WTC11 (cell line): ENCODE data around the gene LARGE1.

ENCODE experiments used
- ETV6 ChIP-seq: sonication (generic); formaldehyde crosslinking; IDR thresholded peaks from 2 replicates; pipeline ENCODE4 v1.8.1; 2022; ENCODE audit warnings: mild to moderate bottlenecking, missing genetic modification reagents
- KAT7 ChIP-seq: sonication (generic); formaldehyde crosslinking; IDR thresholded peaks from 2 replicates; pipeline ENCODE4 v1.8.1; 2023; ENCODE audit warnings: missing genetic modification reagents, mild to moderate bottlenecking, borderline replicate concordance
- TCF7 ChIP-seq: sonication (generic); formaldehyde crosslinking; IDR thresholded peaks from 2 replicates; pipeline ENCODE4 v1.8.0; 2022; ENCODE audit warnings: mild to moderate bottlenecking, low read depth, missing genetic modification reagents, moderate library complexity
- TEAD4 ChIP-seq: sonication (generic); formaldehyde crosslinking; IDR thresholded peaks from 2 replicates; pipeline ENCODE4 v1.8.0; 2022; ENCODE audit warnings: mild to moderate bottlenecking, missing genetic modification reagents
- ZNF232 ChIP-seq: sonication (generic); formaldehyde crosslinking; IDR thresholded peaks from 2 replicates; pipeline ENCODE4 v1.8.0; 2022; ENCODE audit warnings: mild to moderate bottlenecking, missing genetic modification reagents
- TF ChIP-seq, protein P1 (sequence below): fragments of 250-450 bp; sonication (Bioruptor Pico); IDR thresholded peaks from 2 replicates; pipeline ENCODE4 v1.9.0; 2021; ENCODE audit warnings: moderate library complexity, mild to moderate bottlenecking, inconsistent platforms, borderline replicate concordance
- TF ChIP-seq, protein P2 (sequence below): sonication (generic); formaldehyde crosslinking; IDR thresholded peaks from 2 replicates; pipeline ENCODE4 v1.8.0; 2023; ENCODE audit warnings: missing genetic modification reagents, mild to moderate bottlenecking, borderline replicate concordance
- TF ChIP-seq, protein P3 (sequence below): sonication (generic); formaldehyde crosslinking; IDR thresholded peaks from 2 replicates; pipeline ENCODE4 v1.8.1; 2023; ENCODE audit warnings: mild to moderate bottlenecking, missing genetic modification reagents, moderate library complexity

DNA sequence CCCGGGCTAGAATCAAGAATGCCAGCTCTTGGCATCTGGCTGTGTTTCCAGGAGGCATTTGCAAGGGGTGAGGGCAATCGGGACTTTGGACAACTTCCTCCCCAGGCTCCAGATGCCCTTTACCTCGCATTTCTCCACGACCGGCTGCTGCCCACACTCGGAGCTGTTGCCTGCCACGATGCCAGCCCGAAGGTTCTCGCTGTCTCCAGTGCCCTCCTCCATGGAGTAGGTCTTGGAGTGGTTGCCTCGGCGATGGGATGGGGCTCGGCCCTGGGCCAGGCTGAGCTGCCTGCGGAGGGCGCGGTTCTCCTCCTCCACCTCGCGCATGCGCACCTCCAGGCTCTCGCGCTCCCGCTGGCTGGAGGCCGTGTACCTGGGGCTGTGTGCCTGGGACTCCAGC lies 270.0 kb downstream of the LARGE1 start:
- TF ChIP-seq TEAD4 (CRISPR knock-in tag), result no peak
- TF ChIP-seq, protein P1, sequence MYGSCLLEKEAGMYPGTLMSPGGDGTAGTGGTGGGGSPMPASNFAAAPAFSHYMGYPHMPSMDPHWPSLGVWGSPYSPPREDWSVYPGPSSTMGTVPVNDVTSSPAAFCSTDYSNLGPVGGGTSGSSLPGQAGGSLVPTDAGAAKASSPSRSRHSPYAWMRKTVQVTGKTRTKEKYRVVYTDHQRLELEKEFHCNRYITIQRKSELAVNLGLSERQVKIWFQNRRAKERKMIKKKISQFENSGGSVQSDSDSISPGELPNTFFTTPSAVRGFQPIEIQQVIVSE, result no peak
- no peak for TF ChIP-seq TCF7 (CRISPR knock-in tag)
- TF ChIP-seq, protein P2, sequence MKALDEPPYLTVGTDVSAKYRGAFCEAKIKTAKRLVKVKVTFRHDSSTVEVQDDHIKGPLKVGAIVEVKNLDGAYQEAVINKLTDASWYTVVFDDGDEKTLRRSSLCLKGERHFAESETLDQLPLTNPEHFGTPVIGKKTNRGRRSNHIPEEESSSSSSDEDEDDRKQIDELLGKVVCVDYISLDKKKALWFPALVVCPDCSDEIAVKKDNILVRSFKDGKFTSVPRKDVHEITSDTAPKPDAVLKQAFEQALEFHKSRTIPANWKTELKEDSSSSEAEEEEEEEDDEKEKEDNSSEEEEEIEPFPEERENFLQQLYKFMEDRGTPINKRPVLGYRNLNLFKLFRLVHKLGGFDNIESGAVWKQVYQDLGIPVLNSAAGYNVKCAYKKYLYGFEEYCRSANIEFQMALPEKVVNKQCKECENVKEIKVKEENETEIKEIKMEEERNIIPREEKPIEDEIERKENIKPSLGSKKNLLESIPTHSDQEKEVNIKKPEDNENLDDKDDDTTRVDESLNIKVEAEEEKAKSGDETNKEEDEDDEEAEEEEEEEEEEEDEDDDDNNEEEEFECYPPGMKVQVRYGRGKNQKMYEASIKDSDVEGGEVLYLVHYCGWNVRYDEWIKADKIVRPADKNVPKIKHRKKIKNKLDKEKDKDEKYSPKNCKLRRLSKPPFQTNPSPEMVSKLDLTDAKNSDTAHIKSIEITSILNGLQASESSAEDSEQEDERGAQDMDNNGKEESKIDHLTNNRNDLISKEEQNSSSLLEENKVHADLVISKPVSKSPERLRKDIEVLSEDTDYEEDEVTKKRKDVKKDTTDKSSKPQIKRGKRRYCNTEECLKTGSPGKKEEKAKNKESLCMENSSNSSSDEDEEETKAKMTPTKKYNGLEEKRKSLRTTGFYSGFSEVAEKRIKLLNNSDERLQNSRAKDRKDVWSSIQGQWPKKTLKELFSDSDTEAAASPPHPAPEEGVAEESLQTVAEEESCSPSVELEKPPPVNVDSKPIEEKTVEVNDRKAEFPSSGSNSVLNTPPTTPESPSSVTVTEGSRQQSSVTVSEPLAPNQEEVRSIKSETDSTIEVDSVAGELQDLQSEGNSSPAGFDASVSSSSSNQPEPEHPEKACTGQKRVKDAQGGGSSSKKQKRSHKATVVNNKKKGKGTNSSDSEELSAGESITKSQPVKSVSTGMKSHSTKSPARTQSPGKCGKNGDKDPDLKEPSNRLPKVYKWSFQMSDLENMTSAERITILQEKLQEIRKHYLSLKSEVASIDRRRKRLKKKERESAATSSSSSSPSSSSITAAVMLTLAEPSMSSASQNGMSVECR (CRISPR knock-in tag), result no peak
- TF ChIP-seq, protein P3, sequence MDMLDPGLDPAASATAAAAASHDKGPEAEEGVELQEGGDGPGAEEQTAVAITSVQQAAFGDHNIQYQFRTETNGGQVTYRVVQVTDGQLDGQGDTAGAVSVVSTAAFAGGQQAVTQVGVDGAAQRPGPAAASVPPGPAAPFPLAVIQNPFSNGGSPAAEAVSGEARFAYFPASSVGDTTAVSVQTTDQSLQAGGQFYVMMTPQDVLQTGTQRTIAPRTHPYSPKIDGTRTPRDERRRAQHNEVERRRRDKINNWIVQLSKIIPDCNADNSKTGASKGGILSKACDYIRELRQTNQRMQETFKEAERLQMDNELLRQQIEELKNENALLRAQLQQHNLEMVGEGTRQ (CRISPR knock-in tag), result no peak
- TF ChIP-seq ZNF232 (CRISPR knock-in tag), result no peak
- no peak for TF ChIP-seq KAT7 (CRISPR knock-in tag)
- TF ChIP-seq ETV6, result no peak
